Pericardium fibroblast (primary cell): ENCODE measurements around the gene GRM8. TPM values are rescaled to one million over a fixed set of nuclear protein-coding genes. Genes with fewer than 3 reads are reported as not detected.

Experiments used
- total RNA-seq: library from RNA; depleted of rRNA; stranded (reverse); fragments of >200 nt; gene quantifications from 2 replicates; pipeline ENCODE4 v1.2.3, GENCODE V29; 2015

GRM8 gene
- not detected in 2 replicates for total RNA-seq

GRCh38 chr7:127252778-127253280, at the start of gene GRM8:
Gene GRM8 (minus strand): TSS chr7:127252941.

Other genes starting within 250 kb of the GRM8 start
- gene ZNF800, start 139.8 kb upstream of the GRM8 start, total RNA-seq: 10.2 and 14.2 TPM in 2 replicates